Loucy (cell line): Measurements from ENCODE around the gene DEGS1.

ENCODE experiments used
- H2AFZ ChIP-seq: fragments of 200-600 bp; sonication (generic); 2 replicates; pipeline ENCODE4 v1.6.0; 2016; ENCODE audit warnings: antibody characterized with exemption, mild to moderate bottlenecking, low read length, moderate library complexity
- H3F3A ChIP-seq: fragments of 200-600 bp; 2 replicates; pipeline ENCODE4 v1.6.0; 2016; ENCODE audit warnings: antibody characterized with exemption, low read depth, mild to moderate bottlenecking
- H3K27me3 ChIP-seq: fragments of 200-600 bp; sonication (generic); 2 replicates; pipeline ENCODE4 v1.6.1; 2014; ENCODE audit warnings: low read length, mild to moderate bottlenecking; ENCODE audit not compliant: insufficient read depth, poor library complexity, severe bottlenecking
- H3K36me3 ChIP-seq: fragments of 200-600 bp; sonication (generic); 2 replicates; pipeline ENCODE4 v1.6.1; 2016; ENCODE audit warnings: low read length; ENCODE audit not compliant: insufficient read depth
- H3K4me1 ChIP-seq: fragments of 200-600 bp; sonication (generic); 2 replicates; pipeline ENCODE4 v1.5.1; 2014; ENCODE audit warnings: low read length, mild to moderate bottlenecking; ENCODE audit not compliant: insufficient read depth, poor library complexity, severe bottlenecking
- H3K4me2 ChIP-seq: fragments of 200-600 bp; sonication (generic); 2 replicates; pipeline ENCODE4 v1.6.0; 2014; ENCODE audit warnings: antibody characterized with exemption, low read length, low read depth, mild to moderate bottlenecking; ENCODE audit not compliant: poor library complexity, severe bottlenecking
- H3K4me3 ChIP-seq: fragments of 200-600 bp; sonication (generic); 2 replicates; pipeline ENCODE4 v1.5.1; 2014; ENCODE audit warnings: low read length, mild to moderate bottlenecking, mixed read lengths; ENCODE audit not compliant: poor library complexity, severe bottlenecking
- H3K79me2 ChIP-seq: fragments of 200-600 bp; sonication (generic); 2 replicates; pipeline ENCODE4 v1.6.1; 2014; ENCODE audit warnings: low read length; ENCODE audit not compliant: insufficient read depth
- H3K9ac ChIP-seq: fragments of 200-600 bp; sonication (generic); 2 replicates; pipeline ENCODE4 v1.6.0; 2014; ENCODE audit warnings: mild to moderate bottlenecking, low read depth, low read length, moderate library complexity; ENCODE audit not compliant: poor library complexity, severe bottlenecking
- H3K9me2 ChIP-seq: fragments of 200-600 bp; sonication (generic); replicated peaks from 2 replicates; pipeline ENCODE4 v1.6.1; 2016; ENCODE audit warnings: low read depth, low read length, mixed read lengths
- H3K9me3 ChIP-seq: fragments of 200-600 bp; sonication (generic); 2 replicates; pipeline ENCODE4 v1.6.1; 2014; ENCODE audit warnings: mild to moderate bottlenecking, antibody characterized with exemption, low read length, low read depth; ENCODE audit not compliant: insufficient read depth
- H4K20me1 ChIP-seq: fragments of 200-600 bp; sonication (generic); 2 replicates; pipeline ENCODE4 v1.6.0; 2014; ENCODE audit warnings: antibody characterized with exemption, low read length, mild to moderate bottlenecking; ENCODE audit not compliant: insufficient read depth, poor library complexity, severe bottlenecking
- EZH2phosphoT487 ChIP-seq: fragments of 200-600 bp; IDR thresholded peaks from 2 replicates; pipeline ENCODE4 v1.6.1; 2018; ENCODE audit warnings: antibody characterized with exemption, mild to moderate bottlenecking, moderate library complexity, borderline replicate concordance
- TF ChIP-seq, protein P1 (sequence below): fragments of 200-600 bp; sonication (generic); conservative IDR thresholded peaks from 2 replicates; pipeline ENCODE4 v1.5.1; 2014; ENCODE audit warnings: mild to moderate bottlenecking, antibody characterized with exemption, low read length

DEGS1 gene

GRCh38 chr1:224160171-224160682 lies 22.8 kb upstream of the DEGS1 start:
- Histone ChIP-seq H3K27me3 (no peaks in the 10 kb centered on the region), H3K9me2 (no peaks in the 10 kb centered on the region), H3K4me1 (no peaks in the 10 kb centered on the region), H3K4me3 (no peak overlapping the region), H3F3A (no peaks in the 10 kb centered on the region), H3K79me2 (no peaks in the 10 kb centered on the region), H3K36me3 (peaks cover 35% of the 10 kb centered on the region), H2AFZ (no peak overlapping the region), H3K4me2 (no peak overlapping the region), H3K9me3 (no peaks in the 10 kb centered on the region), H3K9ac (no peak overlapping the region), H4K20me1 (no peaks in the 10 kb centered on the region)
- TF ChIP-seq, protein P1, sequence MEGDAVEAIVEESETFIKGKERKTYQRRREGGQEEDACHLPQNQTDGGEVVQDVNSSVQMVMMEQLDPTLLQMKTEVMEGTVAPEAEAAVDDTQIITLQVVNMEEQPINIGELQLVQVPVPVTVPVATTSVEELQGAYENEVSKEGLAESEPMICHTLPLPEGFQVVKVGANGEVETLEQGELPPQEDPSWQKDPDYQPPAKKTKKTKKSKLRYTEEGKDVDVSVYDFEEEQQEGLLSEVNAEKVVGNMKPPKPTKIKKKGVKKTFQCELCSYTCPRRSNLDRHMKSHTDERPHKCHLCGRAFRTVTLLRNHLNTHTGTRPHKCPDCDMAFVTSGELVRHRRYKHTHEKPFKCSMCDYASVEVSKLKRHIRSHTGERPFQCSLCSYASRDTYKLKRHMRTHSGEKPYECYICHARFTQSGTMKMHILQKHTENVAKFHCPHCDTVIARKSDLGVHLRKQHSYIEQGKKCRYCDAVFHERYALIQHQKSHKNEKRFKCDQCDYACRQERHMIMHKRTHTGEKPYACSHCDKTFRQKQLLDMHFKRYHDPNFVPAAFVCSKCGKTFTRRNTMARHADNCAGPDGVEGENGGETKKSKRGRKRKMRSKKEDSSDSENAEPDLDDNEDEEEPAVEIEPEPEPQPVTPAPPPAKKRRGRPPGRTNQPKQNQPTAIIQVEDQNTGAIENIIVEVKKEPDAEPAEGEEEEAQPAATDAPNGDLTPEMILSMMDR = no peak
- no peak for TF ChIP-seq EZH2phosphoT487

- Histone ChIP-seq H3F3A (no peaks in the 10 kb centered on the region), H3K4me1 (no peaks in the 10 kb centered on the region), H3K4me3 (no peak overlapping the region), H3K9me3 (no peaks in the 10 kb centered on the region), H2AFZ (no peak overlapping the region), H3K9me2 (no peaks in the 10 kb centered on the region), H3K79me2 (no peaks in the 10 kb centered on the region), H3K9ac (no peak overlapping the region), H3K36me3 (peaks cover 23% of the 10 kb centered on the region), H3K27me3 (no peaks in the 10 kb centered on the region), H4K20me1 (no peaks in the 10 kb centered on the region), H3K4me2 (no peak overlapping the region)
- TF ChIP-seq, protein P1 = no peak
- no peak for TF ChIP-seq EZH2phosphoT487
These were observed 20.3 kb upstream of the DEGS1 start for GRCh38 chr1:224162768-224163167.

GRCh38 chr1:224163311-224163710 lies 19.7 kb upstream of the DEGS1 start:
- no peaks in the 10 kb centered on the region for H3K27me3 ChIP-seq
- no peaks in the 10 kb centered on the region for H3F3A ChIP-seq
- no peaks in the 10 kb centered on the region for H3K4me1 ChIP-seq
- H3K36me3 ChIP-seq = peaks cover 18% of the 10 kb centered on the region
- no peaks in the 10 kb centered on the region for H3K79me2 ChIP-seq
- no peak overlapping the region for H3K4me3 ChIP-seq
- no peaks in the 10 kb centered on the region for H3K9me2 ChIP-seq
- H3K9ac ChIP-seq = no peak overlapping the region
- TF ChIP-seq, protein P1 = no peak
- no peak for TF ChIP-seq EZH2phosphoT487
- no peak overlapping the region for H3K4me2 ChIP-seq
- no peak overlapping the region for H2AFZ ChIP-seq
- H3K9me3 ChIP-seq = no peaks in the 10 kb centered on the region
- no peaks in the 10 kb centered on the region for H4K20me1 ChIP-seq
